Fibroblast of lung (primary cell): ENCODE results near the gene VGF. TPM values are rescaled to one million over a fixed set of nuclear protein-coding genes. Genes with fewer than 3 reads are reported as not detected.

Experiments used
- DNase-seq, 2 donors: peaks; one replicate each; pipeline versions ENCODE4 v3.0.0 to v3.0.0-alpha.2; 2010; ENCODE audit warnings: low read depth in 2 of 2
- H2AFZ ChIP-seq: 2 replicates; pipeline ENCODE4 v1.5.1; 2012; ENCODE audit warnings: low read length, control low read depth, inconsistent platforms
- H3K27ac ChIP-seq: 2 replicates; pipeline ENCODE4 v1.5.1; 2011; ENCODE audit warnings: low read length, control low read depth; ENCODE audit not compliant: insufficient read depth
- H3K27me3 ChIP-seq: 2 replicates; pipeline ENCODE4 v1.5.1; 2011; ENCODE audit warnings: mild to moderate bottlenecking, low read length; ENCODE audit not compliant: control insufficient read depth, insufficient read depth
- H3K36me3 ChIP-seq: 2 replicates; pipeline ENCODE4 v1.5.1; 2011; ENCODE audit warnings: low read length; ENCODE audit not compliant: control insufficient read depth, insufficient read depth
- H3K4me1 ChIP-seq: 2 replicates; pipeline ENCODE4 v1.5.1; 2011; ENCODE audit warnings: low read length; ENCODE audit not compliant: control insufficient read depth, insufficient read depth; ENCODE audit errors: extremely low read depth
- H3K4me2 ChIP-seq: 2 replicates; pipeline ENCODE4 v1.5.1; 2011; ENCODE audit warnings: low read length, control low read depth; ENCODE audit not compliant: insufficient read depth; ENCODE audit errors: extremely low read depth
- H3K4me3 ChIP-seq, 4 experiments: fragments of 200-600 bp in 1 of 4; sonication (generic) in 1 of 4; replicated peaks in 1 of 4; 2 replicates each; pipeline ENCODE4 v1.5.1; 2011 to 2016; ENCODE audit warnings: low read length in 4 of 4, low read depth in 3 of 4, mild to moderate bottlenecking in 3 of 4, control low read depth in 2 of 4, inconsistent platforms in 1 of 4, mixed read lengths in 1 of 4; ENCODE audit not compliant: insufficient read depth in 1 of 4; ENCODE audit errors: control extremely low read depth in 1 of 4
- H3K79me2 ChIP-seq: 2 replicates; pipeline ENCODE4 v1.5.1; 2012; ENCODE audit warnings: mild to moderate bottlenecking, low read length, inconsistent platforms; ENCODE audit not compliant: control insufficient read depth, insufficient read depth
- H3K9ac ChIP-seq: 2 replicates; pipeline ENCODE4 v1.5.1; 2011; ENCODE audit warnings: mild to moderate bottlenecking, low read length, control low read depth; ENCODE audit not compliant: insufficient read depth
- H3K9me3 ChIP-seq: 2 replicates; pipeline ENCODE4 v1.5.1; 2012; ENCODE audit warnings: low read depth, low read length; ENCODE audit not compliant: control insufficient read depth, insufficient read depth
- H4K20me1 ChIP-seq: 2 replicates; pipeline ENCODE4 v1.5.1; 2011; ENCODE audit warnings: low read length; ENCODE audit not compliant: control insufficient read depth, insufficient read depth; ENCODE audit errors: extremely low read depth
- CTCF ChIP-seq, 2 donors: IDR thresholded peaks in 1 of 2; conservative IDR thresholded peaks in 1 of 2; 1 replicate in 1 of 2; 2 replicates in 1 of 2; pipeline ENCODE4 v1.5.1; 2011 to 2012; ENCODE audit warnings: low read length in 2 of 2, control low read depth in 1 of 2, inconsistent platforms in 1 of 2, low read depth in 1 of 2, mild to moderate bottlenecking in 1 of 2
- EZH2 ChIP-seq: IDR thresholded peaks from 2 replicates; pipeline ENCODE4 v1.5.1; 2012; ENCODE audit warnings: low read length, control low read depth, mild to moderate bottlenecking; ENCODE audit errors: missing control alignments
- polyA plus RNA-seq, 2 donors: library from polyadenylated mRNA; depleted of rRNA in 1 of 2; stranded (reverse) in 1 of 2; unstranded in 1 of 2; fragments of >200 nt; gene quantifications; 2 replicates each; pipeline ENCODE4 v1.2.1, GENCODE V29; 2011 to 2012; ENCODE audit warnings: missing spikeins in 1 of 2
- total RNA-seq: library from RNA; depleted of rRNA; stranded (reverse); fragments of >200 nt; gene quantifications from 2 replicates; pipeline ENCODE4 v1.2.1, GENCODE V29; 2014

The VGF gene
- total and polyA plus RNA-seq, 2 donors (not counting 1 experiment from before 2014, with no cell fraction given): 0.66 TPM; not detected in 1

GRCh38 chr7:101156277-101156676 lies 9.1 kb downstream of the VGF start:
- Histone ChIP-seq H3K4me2 (no peak overlapping the region), H4K20me1 (no peaks in the 10 kb centered on the region)

DNA sequence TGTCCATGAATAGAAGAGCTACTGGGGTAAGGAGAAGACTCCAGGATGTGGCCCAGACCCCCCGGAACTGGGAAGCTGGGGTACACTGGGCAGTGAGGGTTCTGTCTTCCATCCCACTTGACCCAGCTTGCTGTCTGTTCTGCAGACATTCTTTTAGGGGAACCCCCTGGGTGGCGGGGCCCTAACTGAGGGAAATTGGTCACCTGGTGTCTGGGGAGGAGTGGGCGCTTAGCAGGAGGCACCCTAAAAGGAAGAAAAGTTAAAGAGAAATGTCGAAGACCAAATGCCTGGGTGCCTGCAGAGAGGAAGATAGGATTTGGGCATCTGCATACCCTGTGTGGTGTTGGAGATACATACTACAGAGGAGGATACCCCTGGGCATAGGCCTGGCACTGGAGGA lies 10.1 kb downstream of the VGF start:
- Histone ChIP-seq H3K4me3 (peak overlapping the region; percentile 68 to 89 (median 82)), H3K27ac (peak overlapping the region; percentile 57), H4K20me1 (no peaks in the 10 kb centered on the region), H2AFZ (no peak overlapping the region), H3K9me3 (no peaks in the 10 kb centered on the region), H3K79me2 (peaks cover 11% of the 10 kb centered on the region), H3K4me1 (peaks cover 7% of the 10 kb centered on the region), H3K9ac (peak overlapping the region; percentile 63), H3K36me3 (peaks cover 18% of the 10 kb centered on the region), H3K4me2 (peak overlapping the region; percentile 98), H3K27me3 (no peaks in the 10 kb centered on the region)
- no peak for DNase-seq
- TF ChIP-seq EZH2 (no peak), CTCF (conservative IDR thresholded peaks at IDR 0.05 in 1 of 2, IDR thresholded peaks at IDR 0.05 in 1 of 2; ENCODE audit: low read depth in 1 of 2, low read length in 2 of 2) (no peak)

More at GRCh38 chr7:101156277-101156676, 9.1 kb downstream of the VGF start:
- Histone ChIP-seq H2AFZ (no peak overlapping the region), H3K79me2 (peaks cover 11% of the 10 kb centered on the region), H3K36me3 (peaks cover 20% of the 10 kb centered on the region), H3K9ac (no peak overlapping the region), H3K27me3 (no peaks in the 10 kb centered on the region), H3K27ac (no peak overlapping the region), H3K4me3 (no peak overlapping the region), H3K4me1 (peaks cover 7% of the 10 kb centered on the region), H3K9me3 (no peaks in the 10 kb centered on the region)
- DNase-seq: no peak
- no peak for TF ChIP-seq EZH2
- peak; percentile 17 to 35 for TF ChIP-seq CTCF (conservative IDR thresholded peaks at IDR 0.05 in 1 of 2, IDR thresholded peaks at IDR 0.05 in 1 of 2; ENCODE audit: low read depth in 1 of 2, low read length in 2 of 2)

DNA sequence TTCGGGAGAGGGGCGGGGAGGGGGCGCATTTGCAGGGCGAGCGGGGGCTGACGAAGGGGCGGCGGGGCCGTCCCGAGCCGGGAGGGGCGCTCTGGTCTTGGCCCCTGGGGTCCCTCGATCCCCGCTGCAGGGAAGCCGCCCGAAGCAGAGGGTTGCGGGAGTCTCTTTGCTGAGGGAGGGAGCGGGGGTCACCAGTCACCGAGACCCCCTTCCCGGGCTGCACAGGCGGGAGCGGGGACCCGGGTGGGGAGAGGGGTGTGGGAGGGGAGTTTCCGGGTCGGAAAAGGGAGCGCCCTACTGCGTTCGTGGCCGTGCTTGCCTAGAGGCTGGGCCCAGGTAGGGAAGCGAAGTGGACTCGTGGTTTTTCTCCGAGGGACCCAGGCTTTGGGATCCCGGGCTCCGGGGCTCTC lies 10.7 kb downstream of the VGF start:
- Histone ChIP-seq H2AFZ (peak overlapping the region; percentile 30), H3K36me3 (peaks cover 15% of the 10 kb centered on the region), H3K4me3 (peak overlapping the region; percentile 68 to 89 (median 82)), H3K27me3 (no peaks in the 10 kb centered on the region), H3K27ac (peak overlapping the region; percentile 57), H3K79me2 (peaks cover 11% of the 10 kb centered on the region), H3K4me2 (peak overlapping the region; percentile 98), H4K20me1 (no peaks in the 10 kb centered on the region), H3K9me3 (no peaks in the 10 kb centered on the region), H3K9ac (peak overlapping the region; percentile 63), H3K4me1 (peaks cover 7% of the 10 kb centered on the region)
- no peak for TF ChIP-seq CTCF (conservative IDR thresholded peaks at IDR 0.05 in 1 of 2, IDR thresholded peaks at IDR 0.05 in 1 of 2; ENCODE audit: low read depth in 1 of 2, low read length in 2 of 2)
- TF ChIP-seq EZH2: no peak
- no peak for DNase-seq
